HepG2 (cell line): ENCODE measurements around the gene HIC1. TPM values are rescaled to one million over a fixed set of nuclear protein-coding genes. Genes with fewer than 3 reads are reported as not detected.

Source experiments
- ATF1 ChIP-seq: IDR thresholded peaks from 2 replicates; pipeline ENCODE4 v1.6.1; 2016; ENCODE audit warnings: mild to moderate bottlenecking, control low read depth
- ATF3 ChIP-seq: sonication (generic); formaldehyde crosslinking; IDR thresholded peaks from 2 replicates; pipeline ENCODE4 v1.4.0; 2020; ENCODE audit warnings: missing genetic modification reagents
- ATM ChIP-seq: fragments of 450-650 bp; IDR thresholded peaks from 2 replicates; pipeline ENCODE4 v1.7.1; 2017; ENCODE audit warnings: mild to moderate bottlenecking, borderline replicate concordance
- BRF2 ChIP-seq: sonication (generic); formaldehyde crosslinking; IDR thresholded peaks from 2 replicates; pipeline ENCODE4 v1.8.1; 2022; ENCODE audit warnings: mild to moderate bottlenecking, missing genetic modification reagents
- CEBPB ChIP-seq: IDR thresholded peaks from 2 replicates; pipeline ENCODE4 v1.6.1; 2011; ENCODE audit warnings: low read depth, low read length, improper control_type of control experiment, borderline replicate concordance
- CENPBD1 ChIP-seq: sonication (generic); formaldehyde crosslinking; IDR thresholded peaks from 2 replicates; pipeline ENCODE4 v1.8.0; 2022; ENCODE audit warnings: missing genetic modification reagents, low read depth, mild to moderate bottlenecking, borderline replicate concordance
- EHMT2 ChIP-seq: fragments of 200-600 bp; sonication (generic); IDR thresholded peaks from 2 replicates; pipeline ENCODE4 v1.7.0; 2017; ENCODE audit warnings: antibody characterized with exemption, low read depth, low read length, borderline replicate concordance
- GTF3A ChIP-seq: sonication (generic); formaldehyde crosslinking; conservative IDR thresholded peaks from 2 replicates; pipeline ENCODE4 v1.4.0; 2020; ENCODE audit warnings: mild to moderate bottlenecking, missing genetic modification reagents
- HNF4G ChIP-seq, 2 experiments: sonication (generic) in 1 of 2; formaldehyde crosslinking in 1 of 2; IDR thresholded peaks; 2 replicates each; pipeline versions ENCODE4 v1.4.0 to v1.6.1; 2011 to 2020; ENCODE audit warnings: borderline replicate concordance in 2 of 2, low read depth in 2 of 2, mild to moderate bottlenecking in 2 of 2, low read length in 1 of 2, missing genetic modification reagents in 1 of 2, moderate library complexity in 1 of 2
- KDM2A ChIP-seq: sonication (generic); formaldehyde crosslinking; IDR thresholded peaks from 2 replicates; pipeline ENCODE4 v1.4.0; 2020; ENCODE audit warnings: low read depth, missing genetic modification reagents, borderline replicate concordance
- KLF15 ChIP-seq: sonication (generic); formaldehyde crosslinking; IDR thresholded peaks from 2 replicates; pipeline ENCODE4 v1.8.1; 2023; ENCODE audit warnings: borderline replicate concordance, mild to moderate bottlenecking, inconsistent platforms, missing genetic modification reagents, mixed read lengths
- REPIN1 ChIP-seq: sonication (generic); formaldehyde crosslinking; IDR thresholded peaks from 2 replicates; pipeline ENCODE4 v1.8.0; 2022; ENCODE audit warnings: missing genetic modification reagents, low read depth, mild to moderate bottlenecking, borderline replicate concordance
- SRY ChIP-seq: sonication (generic); formaldehyde crosslinking; IDR thresholded peaks from 2 replicates; pipeline ENCODE4 v1.8.0; 2022; ENCODE audit warnings: mild to moderate bottlenecking, missing genetic modification reagents
- TCF12 ChIP-seq, 2 experiments: fragments of 450-650 bp in 1 of 2; sonication (generic) in 1 of 2; formaldehyde crosslinking in 1 of 2; IDR thresholded peaks; 2 replicates each; pipeline versions ENCODE4 v1.6.1 to v1.8.0; 2017 to 2022; ENCODE audit warnings: antibody characterized with exemption in 1 of 2, mild to moderate bottlenecking in 1 of 2, missing genetic modification reagents in 1 of 2, moderate library complexity in 1 of 2
- THAP11 ChIP-seq: IDR thresholded peaks from 2 replicates; pipeline ENCODE4 v1.6.1; 2016; ENCODE audit warnings: missing biosample characterization, missing genetic modification reagents
- ZNF234 ChIP-seq: sonication (generic); formaldehyde crosslinking; conservative IDR thresholded peaks from 2 replicates; pipeline ENCODE4 v1.5.1; 2020; ENCODE audit warnings: mild to moderate bottlenecking, missing genetic modification reagents
- ZNF431 ChIP-seq: sonication (generic); formaldehyde crosslinking; IDR thresholded peaks from 2 replicates; pipeline ENCODE4 v1.9.0; 2022; ENCODE audit warnings: missing genetic modification reagents, low read depth, mild to moderate bottlenecking, borderline replicate concordance
- ZNF543 ChIP-seq: sonication (generic); formaldehyde crosslinking; IDR thresholded peaks from 2 replicates; pipeline ENCODE4 v1.4.0; 2020; ENCODE audit warnings: mild to moderate bottlenecking, missing genetic modification reagents
- ZNF670 ChIP-seq: sonication (generic); formaldehyde crosslinking; IDR thresholded peaks from 2 replicates; pipeline ENCODE4 v1.8.0; 2022; ENCODE audit warnings: mild to moderate bottlenecking, missing genetic modification reagents, borderline replicate concordance
- ZNF737 ChIP-seq: sonication (generic); formaldehyde crosslinking; IDR thresholded peaks from 2 replicates; pipeline ENCODE4 v1.5.0; 2020; ENCODE audit warnings: missing genetic modification reagents, mild to moderate bottlenecking, borderline replicate concordance
- ZNF747 ChIP-seq: sonication (generic); formaldehyde crosslinking; IDR thresholded peaks from 2 replicates; pipeline ENCODE4 v1.8.1; 2023; ENCODE audit warnings: missing genetic modification reagents, mild to moderate bottlenecking, borderline replicate concordance
- ZNF777 ChIP-seq: sonication (generic); formaldehyde crosslinking; IDR thresholded peaks from 2 replicates; pipeline ENCODE4 v1.4.0; 2020; ENCODE audit warnings: missing genetic modification reagents
- ZNF83 ChIP-seq: sonication (generic); formaldehyde crosslinking; IDR thresholded peaks from 2 replicates; pipeline ENCODE4 v1.4.0; 2020; ENCODE audit warnings: missing genetic modification reagents, mild to moderate bottlenecking, borderline replicate concordance
- ZSCAN29 ChIP-seq: sonication (generic); formaldehyde crosslinking; conservative IDR thresholded peaks from 2 replicates; pipeline ENCODE4 v1.4.0; 2020; ENCODE audit warnings: mild to moderate bottlenecking, missing genetic modification reagents
- polyA plus RNA-seq, 8 experiments: library from polyadenylated mRNA; depleted of rRNA in 3 of 8; stranded (reverse) in 7 of 8; unstranded in 1 of 8; fragments of >200 nt; fragmentation: Illumina TruSeq in 4 of 8; extraction: Trizol in 4 of 8; gene quantifications; 2 replicates each; pipeline versions ENCODE4 v1.2.1 to v1.2.3, GENCODE V29; 2011 to 2016; ENCODE audit warnings: low read depth in 4 of 8, missing spikeins in 1 of 8, mixed read lengths in 1 of 8; ENCODE audit not compliant: insufficient read depth in 1 of 8
- total RNA-seq, 5 experiments: library from RNA; depleted of rRNA; stranded (reverse); fragments of >200 nt; fragmentation: Illumina TruSeq; extraction: Trizol; gene quantifications; 2 replicates each; pipeline ENCODE4 v1.2.3, GENCODE V29; 2016; ENCODE audit warnings: low read depth in 1 of 5
- TF ChIP-seq, protein P1 (sequence below): sonication (generic); formaldehyde crosslinking; IDR thresholded peaks from 2 replicates; pipeline ENCODE4 v1.4.0; 2020; ENCODE audit warnings: missing genetic modification reagents

HIC1 gene
- total and polyA plus RNA-seq, 2 of the 13 experiments (the other 11 are each of a cell fraction or from before 2014, with no cell fraction given): 0.04 to 0.31 TPM

- TF ChIP-seq ZSCAN29 (CRISPR knock-in tag) (0 out of 2 replicates have a peak, but pooled peaks have one; percentile 44), ATF3 (no peak), HNF4G (IDR thresholded peaks at IDR 0.05; ENCODE audit: borderline replicate concordance, low read depth, low read length) (no peak), HNF4G (CRISPR knock-in tag; IDR thresholded peaks at IDR 0.05; ENCODE audit: borderline replicate concordance, low read depth) (no peak), CENPBD1 (no peak), SRY (CRISPR knock-in tag) (no peak), EHMT2 (no peak), ATM (no peak), KLF15 (CRISPR knock-in tag) (no peak), ZNF83 (no peak), ZNF543 (CRISPR knock-in tag) (no peak), ZNF777 (CRISPR knock-in tag) (peak; percentile 68), REPIN1 (CRISPR knock-in tag) (peak; percentile 61; the same call in 1 of the 2 replicates), ZNF747 (CRISPR knock-in tag) (no peak), BRF2 (CRISPR knock-in tag) (no peak), THAP11 (CRISPR knock-in tag) (peak; percentile 49; the same call in 1 of the 2 replicates), CEBPB (no peak), ZNF431 (no peak), ATF1 (no peak), ZNF234 (no peak), KDM2A (CRISPR knock-in tag) (peak; percentile 62), GTF3A (0 out of 2 replicates have a peak, but pooled peaks have one; percentile 34), ZNF737 (CRISPR knock-in tag) (no peak), ZNF670 (CRISPR knock-in tag) (no peak), TCF12 (IDR thresholded peaks at IDR 0.05) (no peak), TCF12 (CRISPR knock-in tag; IDR thresholded peaks at IDR 0.05) (no peak)
- TF ChIP-seq, protein P1, sequence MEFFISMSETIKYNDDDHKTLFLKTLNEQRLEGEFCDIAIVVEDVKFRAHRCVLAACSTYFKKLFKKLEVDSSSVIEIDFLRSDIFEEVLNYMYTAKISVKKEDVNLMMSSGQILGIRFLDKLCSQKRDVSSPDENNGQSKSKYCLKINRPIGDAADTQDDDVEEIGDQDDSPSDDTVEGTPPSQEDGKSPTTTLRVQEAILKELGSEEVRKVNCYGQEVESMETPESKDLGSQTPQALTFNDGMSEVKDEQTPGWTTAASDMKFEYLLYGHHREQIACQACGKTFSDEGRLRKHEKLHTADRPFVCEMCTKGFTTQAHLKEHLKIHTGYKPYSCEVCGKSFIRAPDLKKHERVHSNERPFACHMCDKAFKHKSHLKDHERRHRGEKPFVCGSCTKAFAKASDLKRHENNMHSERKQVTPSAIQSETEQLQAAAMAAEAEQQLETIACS (CRISPR knock-in tag): peak; percentile 26; the same call in 1 of the 2 replicates
Observed at GRCh38 chr17:2054512-2055291, at the start of gene HIC1 (continued).
